ENCODE measurements around the gene PARP1. TPM values are rescaled to one million over a fixed set of nuclear protein-coding genes. Genes with fewer than 3 reads are reported as not detected.

The PARP1 gene
- total RNA-seq, 1 donor from 2014 or later, result 75.8 TPM

GRCh38 chr1:226406401-226406881 lies 1.5 kb downstream of the PARP1 start:
- DNase-seq (ENCODE audit: low spot score), result no peak

DNA sequence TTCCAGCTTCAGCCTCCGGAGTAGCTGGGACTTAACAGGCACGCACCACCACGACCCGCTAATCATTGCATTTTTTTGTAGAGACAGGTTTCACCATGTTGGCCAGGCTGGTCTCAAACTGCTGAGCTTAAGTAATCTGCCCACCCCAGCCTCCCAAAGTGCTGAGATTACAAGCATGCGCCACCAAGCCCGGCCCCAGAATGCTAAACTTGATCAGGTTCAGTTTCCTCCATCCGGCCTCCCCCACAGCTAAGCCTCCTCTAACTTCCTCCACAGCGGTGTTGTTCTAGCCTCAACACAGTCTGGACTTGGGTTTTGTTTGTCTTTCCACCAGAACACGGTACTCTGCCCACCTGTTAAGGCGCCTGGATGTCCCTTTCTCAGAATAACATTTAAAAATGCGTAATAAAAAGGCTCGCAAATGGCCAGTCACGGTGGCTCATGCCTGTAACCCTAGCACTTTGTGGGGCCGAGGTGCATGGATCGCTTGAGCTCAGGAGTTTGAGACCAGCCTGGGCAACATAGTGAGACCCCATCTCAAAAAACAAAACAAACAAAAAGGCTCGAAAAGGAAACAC lies 2.4 kb downstream of the PARP1 start:
- no peak for DNase-seq (ENCODE audit: low spot score)

- no peak for DNase-seq (ENCODE audit: low spot score)
These were observed 3.0 kb downstream of the PARP1 start for GRCh38 chr1:226404904-226405222.

DNA sequence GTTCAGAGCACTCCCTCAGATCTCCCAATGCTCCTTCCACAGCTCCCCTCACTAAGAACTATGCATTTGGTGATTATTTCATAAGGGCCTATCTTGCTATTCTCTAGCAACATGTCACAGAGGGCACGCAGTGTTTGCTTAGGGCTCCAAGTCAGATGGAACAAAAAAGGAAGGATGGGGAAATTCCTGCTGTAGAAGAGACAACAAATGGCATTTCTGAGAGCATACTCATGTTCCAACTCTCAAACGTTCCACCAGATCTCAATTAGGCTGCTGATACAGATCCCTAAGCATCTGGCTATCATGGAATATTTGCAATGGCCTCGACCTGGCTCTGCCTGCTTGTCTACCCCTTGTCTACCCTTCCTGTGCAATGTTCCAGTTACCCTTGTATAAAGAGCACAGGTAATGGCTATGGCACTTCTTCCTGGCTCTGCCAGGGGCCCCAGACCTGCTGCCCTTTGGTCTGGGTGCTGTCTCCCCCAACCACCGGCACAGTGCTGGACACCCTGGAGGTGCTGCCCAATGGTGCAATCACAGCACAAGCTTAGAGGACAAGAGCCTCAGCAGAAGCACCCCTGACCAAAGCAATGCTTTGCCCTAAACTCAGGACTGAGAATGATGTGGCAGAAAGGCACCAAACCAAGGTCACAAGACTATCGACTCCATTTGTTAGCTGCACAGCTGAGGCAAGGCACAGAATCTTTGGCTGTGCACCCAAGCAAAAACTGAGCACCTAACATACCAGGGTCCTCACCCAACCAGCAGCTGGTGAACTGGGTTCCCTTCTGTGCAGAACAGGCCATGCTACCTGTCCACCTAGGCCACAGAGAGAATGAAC lies 3.6 kb downstream of the PARP1 start:
- DNase-seq (ENCODE audit: low spot score), result no peak

GRCh38 chr1:226403201-226404034 lies 4.5 kb downstream of the PARP1 start:
- DNase-seq (ENCODE audit: low spot score), result no peak

GRCh38 chr1:226402739-226403165 lies 5.1 kb downstream of the PARP1 start:
- no peak for DNase-seq (ENCODE audit: low spot score)

- no peak for DNase-seq (ENCODE audit: low spot score)
These were observed 6.3 kb downstream of the PARP1 start for GRCh38 chr1:226401355-226402303.

GRCh38 chr1:226400519-226401354 lies 7.2 kb downstream of the PARP1 start:
- no peak for DNase-seq (ENCODE audit: low spot score)

DNA sequence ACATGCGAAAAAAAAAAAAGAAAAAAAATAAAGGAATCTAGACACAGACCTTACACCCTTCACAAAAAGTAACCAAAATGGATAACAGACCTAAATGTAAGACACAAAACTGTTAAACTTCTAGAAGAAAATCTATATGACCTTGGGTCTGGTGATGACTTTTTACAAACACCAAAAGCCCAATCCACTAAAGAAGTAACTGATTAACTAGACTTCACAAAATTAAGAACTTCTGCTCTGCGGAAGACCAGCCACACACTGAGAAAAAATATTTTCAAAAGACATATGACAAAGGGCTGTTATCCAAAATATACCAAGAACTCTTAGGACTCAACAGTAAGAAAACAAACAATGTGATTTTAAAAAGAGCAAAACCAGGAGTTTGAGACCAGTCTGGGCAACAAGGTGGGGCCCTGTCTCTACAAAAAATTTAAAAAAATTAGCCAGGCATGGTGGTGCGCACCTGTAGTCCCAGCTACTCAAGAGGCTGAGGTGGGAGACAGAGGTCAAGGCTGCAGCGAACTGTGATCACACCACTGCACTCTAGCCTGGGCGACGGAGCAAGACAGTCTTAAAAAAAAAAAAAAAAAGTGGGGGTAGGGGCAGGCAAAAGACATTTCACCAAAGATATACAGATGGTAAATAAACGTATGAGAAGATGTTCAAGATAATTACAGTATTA lies 9.8 kb downstream of the PARP1 start:
- no peak for DNase-seq (ENCODE audit: low spot score)

DNA sequence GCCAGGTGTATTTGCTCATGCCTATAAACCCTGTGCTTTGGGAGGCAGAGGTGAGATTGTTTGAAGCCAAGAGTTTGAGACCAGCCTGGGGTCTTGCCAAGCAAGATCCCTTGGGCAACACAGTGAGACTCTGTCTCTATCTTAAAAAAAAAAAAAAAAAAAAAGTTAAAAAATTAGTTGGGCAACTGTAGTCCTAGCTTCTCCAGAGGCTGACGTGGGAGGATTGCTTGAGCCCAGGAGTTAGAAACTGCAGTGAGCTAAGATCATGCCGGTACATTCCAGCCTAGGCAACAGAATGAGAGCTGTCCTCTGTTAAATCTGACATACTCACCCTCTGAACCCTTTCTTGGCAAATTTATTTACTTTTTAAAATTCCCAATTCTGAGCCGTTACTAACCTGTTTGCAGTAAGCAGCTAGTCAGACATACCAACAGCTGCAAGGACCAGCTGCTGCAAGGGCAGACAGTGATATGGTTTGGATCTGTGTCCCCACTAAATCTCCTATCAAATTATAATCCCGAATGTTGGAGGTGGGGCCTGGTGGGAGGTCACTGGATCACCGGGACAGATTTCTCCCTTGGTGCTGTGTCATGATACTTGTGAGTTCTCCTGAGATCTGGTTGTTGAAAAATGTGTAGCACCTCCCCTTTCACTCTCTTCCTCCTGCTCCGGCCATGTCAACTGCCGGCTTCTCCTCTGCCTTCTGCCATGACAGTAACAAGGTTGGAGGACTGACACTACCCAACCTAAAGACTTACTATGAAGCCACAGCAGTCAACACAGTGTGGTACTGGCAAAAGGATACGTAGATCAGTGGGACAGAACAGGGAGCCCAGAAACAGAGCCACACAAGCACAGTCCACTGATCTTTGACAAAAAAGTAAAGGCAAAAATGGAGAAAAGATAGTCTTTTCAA lies 10.6 kb downstream of the PARP1 start:
- DNase-seq (ENCODE audit: low spot score), result no peak

DNA sequence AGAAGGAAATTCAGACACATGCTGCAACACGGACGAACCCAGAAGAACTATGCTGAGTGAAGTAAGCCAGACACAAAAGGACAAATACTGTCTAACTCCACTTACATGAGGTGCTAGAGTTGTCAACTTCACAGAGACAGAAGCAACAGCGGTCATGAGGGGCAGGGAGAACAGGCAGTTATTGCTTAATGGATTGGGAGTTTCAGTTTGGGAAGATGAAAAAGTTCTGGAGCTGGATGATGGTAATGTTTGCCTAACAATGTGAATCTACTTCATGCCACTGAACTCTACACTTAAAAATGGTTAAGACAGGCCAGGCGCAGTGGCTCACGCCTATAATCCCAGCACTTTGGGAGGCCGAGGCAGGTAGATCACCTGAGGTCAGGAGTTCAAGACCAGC lies 12.1 kb downstream of the PARP1 start:
- DNase-seq (ENCODE audit: low spot score), result no peak

DNA sequence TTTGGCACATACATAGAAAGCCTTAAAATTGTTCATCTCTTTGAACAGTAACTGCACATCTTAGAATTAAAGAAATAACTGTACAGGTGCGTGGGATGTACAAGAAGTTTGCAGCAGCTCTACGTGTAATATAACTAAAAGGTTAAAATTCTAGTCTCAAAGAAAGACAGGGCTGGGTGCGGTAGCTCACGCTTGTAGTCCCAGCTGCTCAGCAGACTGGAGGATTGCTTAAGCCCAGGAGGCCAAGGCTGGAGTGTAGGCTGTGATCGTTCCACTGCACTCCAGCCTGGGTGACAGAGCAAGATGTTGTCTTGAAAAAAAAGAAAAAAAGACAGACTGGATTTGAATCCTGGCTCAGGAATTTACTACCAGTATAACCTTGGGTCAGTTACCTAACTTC lies 13.4 kb downstream of the PARP1 start:
- no peak for DNase-seq (ENCODE audit: low spot score)

- DNase-seq (ENCODE audit: low spot score), result no peak
These were observed 17.2 kb downstream of the PARP1 start for GRCh38 chr1:226390681-226391080.

- DNase-seq (ENCODE audit: low spot score), result no peak
These were observed 19.8 kb downstream of the PARP1 start for GRCh38 chr1:226388131-226388530.

- DNase-seq (ENCODE audit: low spot score), result no peak
These were observed 23.2 kb downstream of the PARP1 start for GRCh38 chr1:226384717-226385116.

DNA sequence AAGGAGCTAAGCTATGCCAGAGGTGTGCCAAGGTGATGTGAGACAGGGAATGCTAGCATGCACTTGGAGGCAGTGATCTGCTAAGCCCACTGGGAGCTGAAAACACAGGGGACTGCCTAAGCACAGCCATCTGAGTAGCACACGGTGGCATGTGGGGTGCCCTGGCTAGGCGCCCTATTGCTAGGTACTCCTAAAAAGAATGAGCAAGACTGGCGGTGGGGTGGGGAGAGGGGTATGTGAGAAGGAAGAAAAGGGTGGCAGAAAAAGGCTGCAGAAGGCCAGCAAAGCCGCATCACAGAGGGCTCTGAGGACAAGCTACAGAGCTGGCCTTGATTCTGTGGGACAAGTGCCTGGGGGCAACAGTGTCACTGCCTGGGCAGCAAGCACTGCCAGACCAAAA lies 23.9 kb downstream of the PARP1 start:
- DNase-seq (ENCODE audit: low spot score), result no peak

DNA sequence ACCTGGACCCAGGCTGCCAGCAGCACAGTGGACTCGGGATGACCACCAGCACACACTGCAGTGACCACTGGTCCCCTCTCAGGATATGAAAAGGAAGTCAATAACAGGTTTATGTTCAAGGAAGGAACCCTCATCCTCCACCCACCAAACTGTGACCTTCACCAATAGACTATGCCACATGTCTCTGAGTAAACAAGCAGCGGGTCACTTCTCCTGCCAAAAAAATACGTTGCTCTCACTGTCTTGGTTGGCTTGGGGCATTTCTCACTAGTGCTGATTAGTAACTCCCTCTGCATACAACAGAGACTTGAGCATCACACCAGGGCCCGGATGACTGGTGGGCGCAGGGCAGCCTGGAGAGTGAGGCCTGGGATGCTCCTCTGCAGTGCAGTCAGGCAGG lies 25.9 kb downstream of the PARP1 start:
- DNase-seq (ENCODE audit: low spot score), result no peak

- DNase-seq (ENCODE audit: low spot score), result no peak
These were observed 26.5 kb downstream of the PARP1 start for GRCh38 chr1:226381226-226381998.
